ENCODE data around the gene MBD3.
A peak's percentile ranks its signal among the peaks of the same experiment; 100 is the strongest.

Gene MBD3

DNA sequence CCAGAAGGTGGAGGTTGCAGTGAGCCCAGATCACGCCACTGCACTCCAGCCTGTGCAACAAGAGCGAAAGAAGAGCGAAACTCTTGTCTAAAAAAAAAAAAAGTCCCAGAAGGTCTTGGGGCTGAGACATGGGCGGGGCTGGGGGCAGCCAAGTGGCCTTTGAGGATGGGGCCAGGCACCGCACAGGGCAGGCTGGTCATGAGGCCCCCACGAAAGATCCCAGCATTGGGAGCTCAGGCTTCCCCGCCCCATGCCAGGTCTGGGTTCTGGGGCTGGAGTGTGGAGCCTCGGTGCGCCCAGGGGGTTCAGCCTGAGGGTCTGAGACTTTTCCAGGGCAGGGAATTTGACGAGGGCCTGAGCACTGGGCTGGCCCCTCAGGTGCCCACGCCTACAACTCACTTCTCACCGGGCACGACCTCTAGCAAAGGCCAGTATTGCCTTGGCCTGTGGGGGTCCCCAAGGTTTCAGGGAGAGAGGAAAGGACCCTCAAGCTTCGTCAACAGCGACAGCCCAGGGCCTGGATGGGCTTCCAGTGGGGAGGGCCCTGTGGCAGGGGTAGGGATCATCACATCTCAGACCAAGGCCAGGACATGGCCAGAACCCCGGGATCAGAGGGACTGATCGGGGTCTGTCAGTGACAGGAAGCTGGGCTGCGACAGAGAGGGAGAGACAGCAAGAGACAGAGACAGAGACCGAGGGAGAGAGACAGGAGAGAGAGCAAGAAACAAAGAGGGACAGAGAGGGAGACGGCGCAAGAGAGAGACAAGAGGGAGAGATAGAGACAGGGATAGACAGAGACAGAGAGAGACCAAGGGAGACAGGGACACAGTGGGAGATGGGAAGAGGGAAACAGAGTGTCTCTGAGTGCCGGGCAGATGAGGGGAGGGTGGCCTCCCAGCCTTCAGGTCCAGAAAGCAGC lies 17.1 kb downstream of the MBD3 start:
- Mint-ChIP-seq H3K9me3 (no peaks in the 10 kb centered on the region), H3K4me3 (no peak overlapping the region), H3K27me3 (ENCODE audit: low read depth) (peaks cover under 1% of the 10 kb centered on the region), H3K4me1 (ENCODE audit: low read depth) (no peaks in the 10 kb centered on the region), H3K36me3 (ENCODE audit: low read depth) (peaks cover 6% of the 10 kb centered on the region), H3K27ac (no peak overlapping the region)

DNA sequence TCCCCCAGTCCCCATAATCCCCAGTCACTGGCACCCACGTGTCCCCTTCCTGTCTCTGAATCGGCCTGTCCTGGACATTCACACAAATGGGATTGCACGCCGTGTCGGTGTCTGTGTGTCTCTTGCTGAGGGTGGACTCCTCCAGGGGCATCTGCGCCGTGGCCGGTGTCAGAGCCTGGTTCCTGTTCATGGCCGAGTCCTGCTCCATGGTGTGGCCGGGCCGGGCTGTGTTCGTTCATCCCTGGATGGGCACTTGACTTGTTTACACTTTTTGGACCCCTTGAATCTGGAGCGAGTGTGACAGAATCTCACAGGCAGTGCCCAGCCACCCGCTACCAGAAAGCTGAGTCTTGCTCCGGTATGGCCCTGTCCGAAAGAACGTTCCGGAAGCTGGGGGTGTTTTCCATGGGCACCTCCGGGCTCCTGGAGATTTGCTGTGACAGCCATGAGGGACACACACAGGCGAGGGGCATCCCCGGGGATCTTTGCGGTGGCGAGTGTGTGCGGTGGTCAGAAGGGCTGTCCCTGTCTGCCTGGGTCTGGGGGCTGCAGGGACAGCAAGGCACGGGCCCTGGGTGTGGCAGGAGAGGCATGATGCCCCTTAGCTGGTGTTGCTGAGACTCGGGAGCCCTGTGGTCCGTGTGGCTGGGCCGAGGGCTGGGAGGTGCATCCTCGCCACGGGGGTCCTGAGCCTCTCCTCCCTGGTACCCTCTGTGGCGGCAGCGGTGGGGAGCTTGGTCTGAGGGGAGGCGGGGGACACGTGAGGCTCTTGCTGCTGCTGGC lies 18.1 kb downstream of the MBD3 start:
- Mint-ChIP-seq H3K36me3 (ENCODE audit: low read depth) (peaks cover 4% of the 10 kb centered on the region), H3K4me1 (ENCODE audit: low read depth) (peaks cover 1% of the 10 kb centered on the region), H3K27me3 (ENCODE audit: low read depth) (peaks cover 11% of the 10 kb centered on the region), H3K27ac (no peak overlapping the region), H3K9me3 (no peaks in the 10 kb centered on the region), H3K4me3 (no peak overlapping the region)

DNA sequence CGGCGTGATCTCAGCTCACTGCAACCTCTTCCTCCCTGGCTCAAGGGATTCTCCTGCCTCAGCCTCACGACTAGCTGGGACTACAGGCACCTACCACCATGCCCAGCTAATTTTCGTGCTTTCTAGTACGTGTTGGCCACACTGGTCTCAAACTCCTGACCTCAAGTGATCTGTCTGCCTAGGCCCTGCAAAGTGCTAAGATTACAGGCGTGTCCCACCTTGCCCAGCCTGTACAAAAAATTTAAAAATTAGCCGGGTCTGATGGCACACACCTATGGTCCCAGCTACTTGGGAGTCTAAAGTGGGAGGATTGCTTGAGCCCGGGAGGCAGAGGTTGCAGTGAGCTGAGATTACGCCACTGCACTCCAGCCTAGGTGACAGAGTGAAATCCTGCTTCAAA lies 19.9 kb downstream of the MBD3 start:
- H3K4me3 Mint-ChIP-seq, result no peak overlapping the region
- peaks cover 3% of the 10 kb centered on the region for H3K36me3 Mint-ChIP-seq (ENCODE audit: low read depth)
- H3K27me3 Mint-ChIP-seq (ENCODE audit: low read depth), result peaks cover 13% of the 10 kb centered on the region
- no peak overlapping the region for H3K27ac Mint-ChIP-seq
- peaks cover 1% of the 10 kb centered on the region for H3K4me1 Mint-ChIP-seq (ENCODE audit: low read depth)
- no peaks in the 10 kb centered on the region for H3K9me3 Mint-ChIP-seq

DNA sequence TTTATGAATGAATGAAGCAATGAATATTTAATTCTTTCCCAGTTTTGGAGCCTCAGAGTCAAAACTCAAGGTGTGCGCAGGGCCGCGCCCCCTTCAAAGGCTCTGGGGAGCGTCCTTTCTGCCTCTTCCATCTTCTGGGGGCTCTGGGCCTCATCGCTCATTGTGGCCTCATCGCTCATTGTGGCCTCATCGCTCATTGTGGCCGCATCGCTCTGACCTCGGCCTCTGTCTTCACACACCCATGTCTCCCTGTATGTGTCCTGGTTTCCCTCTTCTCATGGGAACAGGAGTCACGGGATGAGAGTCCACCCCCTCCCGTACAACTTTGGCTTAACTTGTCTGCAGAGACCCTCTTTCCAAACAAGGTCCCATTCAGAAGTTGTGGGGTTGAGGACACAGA lies 21.3 kb downstream of the MBD3 start:
- no peak overlapping the region for H3K4me3 Mint-ChIP-seq
- H3K36me3 Mint-ChIP-seq (ENCODE audit: low read depth), result peaks cover 3% of the 10 kb centered on the region
- H3K27me3 Mint-ChIP-seq (ENCODE audit: low read depth), result peaks cover 13% of the 10 kb centered on the region
- H3K9me3 Mint-ChIP-seq, result no peaks in the 10 kb centered on the region
- no peak overlapping the region for H3K27ac Mint-ChIP-seq
- H3K4me1 Mint-ChIP-seq (ENCODE audit: low read depth), result peaks cover 1% of the 10 kb centered on the region

DNA sequence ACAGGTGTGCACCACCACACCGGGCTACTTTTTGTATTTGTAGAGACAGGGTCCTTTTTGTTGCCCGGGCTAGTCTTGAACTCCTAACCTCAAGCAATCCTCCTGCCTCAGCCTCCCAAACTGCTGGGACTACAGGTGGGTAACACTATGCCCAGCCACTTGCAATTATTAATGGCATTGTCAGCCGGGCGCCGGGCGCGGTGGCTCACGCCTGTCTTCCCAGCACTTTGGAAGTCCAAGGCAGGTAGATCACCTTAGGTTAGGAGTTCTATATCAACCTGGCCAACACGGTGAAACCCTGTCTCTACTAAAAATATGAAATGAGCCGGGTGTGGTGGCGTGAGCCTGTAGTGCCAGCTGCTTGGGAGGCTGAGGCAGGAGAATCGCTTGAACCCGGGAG lies 21.8 kb downstream of the MBD3 start:
- no peaks in the 10 kb centered on the region for H3K9me3 Mint-ChIP-seq
- H3K27me3 Mint-ChIP-seq (ENCODE audit: low read depth), result peaks cover 13% of the 10 kb centered on the region
- H3K36me3 Mint-ChIP-seq (ENCODE audit: low read depth), result peaks cover 1% of the 10 kb centered on the region
- H3K4me3 Mint-ChIP-seq, result no peak overlapping the region
- H3K4me1 Mint-ChIP-seq (ENCODE audit: low read depth), result peaks cover 1% of the 10 kb centered on the region
- H3K27ac Mint-ChIP-seq, result no peak overlapping the region

DNA sequence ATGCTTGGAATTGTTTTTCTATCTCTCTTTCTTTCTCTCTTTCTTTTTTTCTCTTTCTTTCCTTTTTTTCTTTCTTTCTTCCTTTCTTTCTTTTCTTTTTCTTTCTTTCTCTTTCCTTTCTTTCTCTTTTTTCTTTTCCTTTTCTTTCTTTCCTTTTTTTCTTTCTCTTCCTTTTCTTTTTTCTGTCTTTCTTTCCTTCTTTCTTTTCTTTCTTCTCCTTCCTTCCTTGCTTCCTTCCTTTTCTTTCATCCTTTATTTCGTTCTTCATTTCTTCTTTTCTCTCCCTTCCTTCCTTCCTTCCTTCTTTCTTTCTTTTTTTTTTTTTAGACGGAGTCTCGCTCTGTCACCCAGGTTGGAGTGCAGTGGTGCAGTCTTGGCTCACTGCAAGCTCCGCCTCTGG lies 22.7 kb downstream of the MBD3 start:
- Mint-ChIP-seq H3K4me1 (ENCODE audit: low read depth) (peaks cover 1% of the 10 kb centered on the region), H3K4me3 (peak overlapping the region; percentile 14), H3K36me3 (ENCODE audit: low read depth) (no peaks in the 10 kb centered on the region), H3K9me3 (no peaks in the 10 kb centered on the region), H3K27me3 (ENCODE audit: low read depth) (peaks cover 13% of the 10 kb centered on the region), H3K27ac (peak overlapping the region; percentile 7)

DNA sequence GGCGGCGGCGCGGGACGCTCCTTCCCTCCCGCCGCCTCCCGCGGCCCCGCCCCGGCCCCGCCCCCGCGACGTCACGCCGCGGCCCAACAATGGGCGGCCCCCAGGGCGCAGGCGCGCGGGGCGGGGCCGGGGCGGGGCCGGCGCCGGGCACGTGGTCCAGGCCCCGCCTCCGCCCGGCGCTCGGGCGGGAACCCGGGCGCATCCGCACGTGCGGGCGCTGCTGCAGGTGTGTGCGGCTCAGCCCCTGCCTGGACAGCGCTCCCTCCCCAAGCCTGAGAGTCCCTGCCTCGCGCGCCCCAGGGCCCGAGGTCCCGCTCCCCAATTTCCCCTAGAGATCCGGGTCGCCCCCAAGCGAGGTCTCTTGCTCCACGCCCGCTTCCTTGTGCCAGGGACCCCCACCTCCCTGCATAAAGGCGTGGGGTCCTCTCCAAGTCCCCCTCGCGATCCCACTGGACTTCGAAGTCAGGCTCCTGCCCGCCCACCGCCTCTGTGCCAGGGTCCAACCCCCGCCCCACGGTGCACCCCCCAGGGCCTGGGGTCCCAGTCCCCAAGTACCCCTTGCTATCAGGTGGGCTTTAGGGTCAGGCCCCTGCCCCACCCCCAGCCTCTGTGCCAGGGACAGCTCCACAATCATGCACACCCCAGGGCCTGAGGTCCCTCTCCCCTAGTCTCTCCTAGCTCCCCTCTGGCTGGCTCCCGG lies 24.2 kb downstream of the MBD3 start, which contains the start of gene MEX3D:
Gene MEX3D (minus strand): TSS at position 6 of the 700 bp plus-strand sequence. CDS start 267 bp downstream, outside the sequence.
- H3K9me3 Mint-ChIP-seq, result no peaks in the 10 kb centered on the region
- no peak within 1 kb of the TSS for H3K27ac Mint-ChIP-seq

DNA sequence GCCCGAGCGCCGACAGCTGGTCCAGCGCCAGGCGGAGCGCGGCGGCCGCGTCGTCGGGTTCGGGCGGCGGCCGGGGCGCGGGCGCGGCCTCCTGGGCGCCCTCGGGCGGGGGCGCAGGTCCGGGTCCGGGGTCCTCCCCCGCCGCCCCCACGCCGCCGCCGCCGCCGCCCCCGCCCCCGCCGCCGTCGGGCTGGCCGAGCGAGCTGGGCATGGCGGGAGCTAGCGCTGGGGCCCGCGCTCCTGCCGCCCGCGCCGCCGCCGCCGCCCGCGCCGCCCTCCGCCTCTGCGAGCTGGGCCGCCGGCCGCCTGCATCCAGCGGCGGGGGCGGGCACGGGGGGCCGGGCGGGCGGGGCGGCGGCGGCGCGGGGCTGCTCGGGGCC lies 24.8 kb downstream of the MBD3 start:
- no peak overlapping the region for H3K27ac Mint-ChIP-seq
- H3K4me1 Mint-ChIP-seq (ENCODE audit: low read depth), result peaks cover 1% of the 10 kb centered on the region
- no peaks in the 10 kb centered on the region for H3K36me3 Mint-ChIP-seq (ENCODE audit: low read depth)
- no peaks in the 10 kb centered on the region for H3K9me3 Mint-ChIP-seq
- no peak overlapping the region for H3K4me3 Mint-ChIP-seq
- peaks cover 16% of the 10 kb centered on the region for H3K27me3 Mint-ChIP-seq (ENCODE audit: low read depth)

More for the DNA sequence above, 24.2 kb downstream of the MBD3 start, which contains the start of gene MEX3D:
- Mint-ChIP-seq H3K36me3 (ENCODE audit: low read depth) (no peaks in the 10 kb centered on the region), H3K27me3 (ENCODE audit: low read depth) (peaks cover 16% of the 10 kb centered on the region), H3K4me1 (ENCODE audit: low read depth) (peaks cover 1% of the 10 kb centered on the region), H3K4me3 (peak within 1 kb of the TSS; percentile 25)

DNA sequence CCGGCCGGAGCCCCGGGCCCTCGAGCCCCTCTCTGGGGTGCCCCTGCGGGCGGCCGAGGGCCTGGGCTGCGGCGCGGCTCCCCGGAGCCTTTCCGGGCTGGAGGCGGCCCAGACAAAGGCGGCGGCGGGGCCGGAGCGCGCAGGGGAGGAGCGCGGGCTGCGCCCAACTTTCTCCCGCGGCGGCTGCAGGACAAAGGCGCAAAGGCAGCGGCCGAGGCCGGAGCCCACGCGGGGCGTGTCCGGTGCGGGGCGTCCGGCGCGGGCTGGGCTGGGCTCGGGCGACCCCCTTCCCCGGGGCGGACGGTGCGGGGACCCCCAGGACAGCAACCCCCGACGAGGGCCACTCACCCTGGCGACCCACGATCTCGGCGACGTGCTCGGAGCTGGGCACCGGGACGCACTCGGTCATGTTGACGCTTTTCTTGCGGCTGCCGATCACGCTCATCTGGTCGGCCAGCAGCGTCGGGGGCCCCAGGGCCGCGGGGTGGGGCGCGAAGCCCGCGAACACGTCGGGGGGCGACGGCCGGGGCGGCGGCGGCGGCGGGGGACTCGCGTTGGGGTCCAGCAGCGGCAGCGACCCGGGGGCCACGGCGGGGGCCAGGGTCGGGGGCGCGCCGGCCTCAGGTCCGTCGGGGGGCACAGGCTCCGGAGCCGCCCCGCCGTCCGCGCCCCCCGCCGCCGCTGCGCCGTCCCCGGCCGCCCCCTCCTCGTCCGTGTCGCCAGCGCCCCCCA lies 25.4 kb downstream of the MBD3 start:
- no peaks in the 10 kb centered on the region for H3K9me3 Mint-ChIP-seq
- H3K27ac Mint-ChIP-seq, result no peak overlapping the region
- H3K4me3 Mint-ChIP-seq, result peak overlapping the region; percentile 14
- peaks cover 16% of the 10 kb centered on the region for H3K27me3 Mint-ChIP-seq (ENCODE audit: low read depth)
- peaks cover 1% of the 10 kb centered on the region for H3K4me1 Mint-ChIP-seq (ENCODE audit: low read depth)
- no peaks in the 10 kb centered on the region for H3K36me3 Mint-ChIP-seq (ENCODE audit: low read depth)

DNA sequence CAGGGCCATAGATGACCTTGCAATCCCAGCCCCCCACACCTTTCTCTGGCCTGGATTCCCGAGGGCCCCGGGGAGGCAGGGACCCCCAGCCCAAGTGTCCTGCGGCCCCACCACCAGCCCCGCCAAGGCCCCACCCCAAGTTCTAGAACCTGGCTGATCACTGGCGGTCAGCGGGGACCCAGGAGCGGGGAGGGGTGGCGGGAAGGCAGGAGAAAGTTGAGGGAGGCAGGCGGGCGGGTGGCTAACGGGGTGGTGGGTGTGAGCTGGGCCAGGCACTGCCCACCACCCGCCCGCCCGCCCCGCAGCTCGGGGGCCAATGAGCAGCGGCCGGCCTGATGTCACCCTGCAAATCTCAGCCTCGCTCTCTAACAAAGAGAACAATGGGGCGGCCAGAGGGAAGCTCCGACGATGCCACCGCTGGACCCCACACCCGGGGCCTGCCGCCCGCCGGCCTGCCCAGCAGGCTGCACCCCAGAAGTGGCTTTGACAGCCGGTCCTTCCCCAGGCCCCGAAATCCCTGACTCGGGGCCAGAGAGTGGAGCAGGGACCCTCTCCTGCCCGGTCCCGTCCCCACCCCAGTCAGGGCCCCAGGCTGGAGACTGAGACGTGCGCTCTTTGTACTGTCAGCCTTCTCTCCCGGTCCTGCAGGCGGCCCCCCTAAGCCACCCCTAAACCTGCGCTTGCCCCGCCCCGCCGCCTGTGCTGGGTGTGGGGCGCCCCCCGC lies 26.1 kb downstream of the MBD3 start:
- Mint-ChIP-seq H3K4me3 (no peak overlapping the region), H3K36me3 (ENCODE audit: low read depth) (no peaks in the 10 kb centered on the region), H3K4me1 (ENCODE audit: low read depth) (peaks cover 1% of the 10 kb centered on the region), H3K27ac (no peak overlapping the region), H3K9me3 (no peaks in the 10 kb centered on the region), H3K27me3 (ENCODE audit: low read depth) (peaks cover 16% of the 10 kb centered on the region)

DNA sequence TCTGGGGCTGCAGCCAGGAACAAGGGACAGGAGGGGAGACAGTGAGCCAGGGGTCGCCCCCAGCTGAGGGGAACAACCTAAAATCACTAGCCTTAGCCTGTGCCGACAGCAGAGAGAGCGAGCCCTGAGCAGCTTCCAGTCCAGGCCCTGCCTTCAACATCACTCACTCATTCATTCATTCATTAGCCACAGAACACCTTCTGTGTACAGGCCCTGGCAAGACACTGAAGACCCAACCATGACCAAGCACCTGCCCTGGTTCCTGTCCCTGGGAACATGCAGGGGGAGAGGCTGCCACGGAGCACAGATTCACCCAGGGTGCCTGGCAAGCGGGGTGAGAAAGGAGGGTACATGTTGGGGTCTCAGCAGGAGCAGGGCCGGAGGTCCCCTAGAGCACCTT lies 29.4 kb downstream of the MBD3 start:
- peaks cover 4% of the 10 kb centered on the region for H3K27me3 Mint-ChIP-seq (ENCODE audit: low read depth)
- no peaks in the 10 kb centered on the region for H3K36me3 Mint-ChIP-seq (ENCODE audit: low read depth)
- H3K27ac Mint-ChIP-seq, result no peak overlapping the region

DNA sequence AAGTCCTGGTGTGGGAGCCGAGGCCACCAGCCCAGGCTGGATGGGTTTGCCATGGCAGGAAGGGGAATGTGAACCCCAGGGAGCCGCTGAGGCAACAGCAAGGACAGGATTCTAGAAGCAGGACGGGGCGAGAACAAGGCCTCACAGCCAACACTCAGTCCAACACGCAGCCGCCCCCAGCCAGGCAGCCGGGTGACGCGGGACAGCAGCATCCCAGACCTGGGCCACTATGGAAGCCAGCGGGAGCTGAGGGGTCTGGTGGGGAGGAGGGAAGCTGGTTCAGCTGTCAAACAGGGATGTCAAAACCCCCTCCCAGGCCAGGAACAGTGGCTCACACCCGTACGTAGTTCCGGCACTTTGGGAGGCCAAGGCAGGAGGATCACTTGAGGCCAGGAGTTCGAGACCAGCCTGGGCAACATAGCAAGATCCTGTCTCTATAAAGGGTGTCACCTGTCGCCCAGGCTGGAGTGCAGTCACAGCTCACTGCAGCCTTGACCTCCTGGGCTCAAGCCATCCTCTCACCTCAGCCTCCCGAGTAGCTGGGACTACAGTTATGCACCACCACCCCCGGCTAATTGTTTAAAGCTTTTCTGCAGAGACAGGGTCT lies 31.3 kb downstream of the MBD3 start:
- Mint-ChIP-seq H3K27ac (no peak overlapping the region), H3K36me3 (ENCODE audit: low read depth) (no peaks in the 10 kb centered on the region), H3K9me3 (no peaks in the 10 kb centered on the region), H3K4me1 (ENCODE audit: low read depth) (no peaks in the 10 kb centered on the region), H3K27me3 (ENCODE audit: low read depth) (peaks cover 4% of the 10 kb centered on the region), H3K4me3 (no peak overlapping the region)

More for the DNA sequence above, 29.4 kb downstream of the MBD3 start:
- no peaks in the 10 kb centered on the region for H3K4me1 Mint-ChIP-seq (ENCODE audit: low read depth)
- H3K9me3 Mint-ChIP-seq, result no peaks in the 10 kb centered on the region
- H3K4me3 Mint-ChIP-seq, result no peak overlapping the region

DNA sequence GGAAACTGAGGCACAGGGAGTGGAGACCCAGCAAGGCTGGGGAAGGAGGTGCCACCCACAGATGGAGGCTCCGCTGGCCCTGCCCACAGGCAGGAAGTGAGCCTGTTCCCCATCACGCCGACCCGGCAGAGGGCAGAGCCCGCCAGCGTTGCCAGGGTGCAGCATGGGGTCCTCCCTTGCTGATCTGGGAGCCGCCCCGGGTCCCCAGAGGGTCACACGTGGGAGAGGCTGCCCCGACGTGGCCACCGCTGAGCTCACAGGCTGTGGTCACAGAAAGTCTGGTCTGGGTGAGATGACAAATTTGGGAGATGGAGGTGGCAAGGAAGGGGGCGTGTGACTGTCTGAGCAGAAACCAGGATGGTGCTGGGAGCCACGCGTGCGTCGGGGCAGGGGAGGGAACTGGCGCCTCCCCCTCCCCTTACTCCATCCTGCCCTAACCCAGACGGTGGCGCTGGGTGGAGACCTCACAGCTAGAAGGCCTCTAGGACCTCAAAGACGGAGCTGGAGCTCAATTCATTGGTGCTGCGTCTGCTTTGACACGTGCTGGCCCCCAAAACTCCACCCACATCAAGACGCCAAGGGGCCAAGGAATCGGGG lies 32.3 kb downstream of the MBD3 start:
- Mint-ChIP-seq H3K27ac (no peak overlapping the region), H3K27me3 (ENCODE audit: low read depth) (peaks cover 4% of the 10 kb centered on the region), H3K4me1 (ENCODE audit: low read depth) (no peaks in the 10 kb centered on the region), H3K36me3 (ENCODE audit: low read depth) (no peaks in the 10 kb centered on the region), H3K9me3 (no peaks in the 10 kb centered on the region), H3K4me3 (no peak overlapping the region)
